CD4-positive, alpha-beta T cell treated with Interferon alpha-2 for 1 hour (primary cell): ENCODE results near the gene KRT80.
A peak's percentile ranks its signal among the peaks of the same experiment; 100 is the strongest.

Experiments used
- DNase-seq, 2 donors: peaks; one replicate each; pipeline ENCODE4 v3.0.0-alpha.2; 2020 to 2022

Gene KRT80

GRCh38 chr12:52126605-52127578 lies 64.9 kb downstream of the KRT80 start:
- no peak for DNase-seq

GRCh38 chr12:52126050-52126604 lies 65.7 kb downstream of the KRT80 start:
- DNase-seq = no peak

GRCh38 chr12:52125476-52125900 lies 66.3 kb downstream of the KRT80 start:
- DNase-seq = no peak

- no peak for DNase-seq
Observed at GRCh38 chr12:52123487-52124186, 68.2 kb downstream of the KRT80 start.

- no peak for DNase-seq
Observed at GRCh38 chr12:52122904-52123303, 68.9 kb downstream of the KRT80 start.

GRCh38 chr12:52122540-52122871 lies 69.3 kb downstream of the KRT80 start:
- no peak for DNase-seq

GRCh38 chr12:52121824-52122539 lies 69.8 kb downstream of the KRT80 start:
- DNase-seq = peak; percentile 54 to 62

GRCh38 chr12:52120951-52121823 lies 70.6 kb downstream of the KRT80 start:
- no peak for DNase-seq

- peak; percentile 14 to 47 for DNase-seq
Observed at GRCh38 chr12:52119398-52120254, 72.2 kb downstream of the KRT80 start.
